Sigmoid colon (tissue), 7 donors: Measurements from ENCODE around the gene LSMEM2. TPM values are rescaled to one million over a fixed set of nuclear protein-coding genes. Genes with fewer than 3 reads are reported as not detected.
"Not testable (repeated sequence)": the region's sequence is repeated elsewhere in the genome, so short reads cannot be mapped to it uniquely, and the experiment has no call there.

Source experiments
- DNase-seq: peaks from one replicate; pipeline ENCODE4 v3.0.0-alpha.2; 2019
- H3K27ac ChIP-seq, 4 donors: fragments of 200-600 bp; sonication (generic); one replicate each; pipeline ENCODE4 v1.5.1; 2016 to 2019; ENCODE audit warnings: mild to moderate bottlenecking in 1 of 4
- H3K27me3 ChIP-seq, 3 donors: fragments of 200-600 bp; sonication (generic); one replicate each; pipeline ENCODE4 v1.5.1; 2019; ENCODE audit warnings: mild to moderate bottlenecking in 1 of 3
- H3K36me3 ChIP-seq, 4 donors: fragments of 200-600 bp; sonication (generic); one replicate each; pipeline ENCODE4 v1.5.1; 2016 to 2019
- H3K4me1 ChIP-seq, 4 donors: fragments of 200-600 bp; sonication (generic); one replicate each; pipeline ENCODE4 v1.5.1; 2017 to 2019
- H3K4me3 ChIP-seq, 4 donors: fragments of 200-600 bp; sonication (generic); one replicate each; pipeline ENCODE4 v1.5.1; 2017 to 2019; ENCODE audit warnings: mild to moderate bottlenecking in 2 of 4, moderate library complexity in 1 of 4
- H3K9me3 ChIP-seq, 4 donors: fragments of 200-600 bp in 3 of 4; sonication (generic) in 3 of 4; one replicate each; pipeline versions ENCODE4 v1.5.1 to v1.6.1; 2013 to 2019
- CTCF ChIP-seq, 4 experiments: fragments of 450-650 bp in 3 of 4; fragments of 200-600 bp in 1 of 4; IDR thresholded peaks; one replicate each; pipeline ENCODE4 v1.5.1; 2016 to 2019; ENCODE audit warnings: antibody characterized with exemption in 4 of 4, mild to moderate bottlenecking in 3 of 4, moderate library complexity in 2 of 4
- EP300 ChIP-seq, 4 donors: sonication (generic); formaldehyde crosslinking; IDR thresholded peaks; one replicate each; pipeline ENCODE4 v1.6.1; 2017; ENCODE audit warnings: antibody characterized with exemption in 4 of 4
- POLR2A ChIP-seq, 2 donors: fragments of 450-650 bp; IDR thresholded peaks; one replicate each; pipeline ENCODE4 v1.6.1; 2016; ENCODE audit warnings: antibody characterized with exemption in 2 of 2, mild to moderate bottlenecking in 2 of 2, moderate library complexity in 2 of 2
- POLR2AphosphoS5 ChIP-seq, 4 donors: sonication (generic); formaldehyde crosslinking; IDR thresholded peaks; one replicate each; pipeline ENCODE4 v1.6.1; 2017; ENCODE audit warnings: antibody characterized with exemption in 4 of 4
- WGBS, 2 donors: extraction: QIAGEN DNeasy Blood & Tissue Kit; methylation state at CpG; one replicate each; pipeline ENCODE4 v1.1.7; 2013; 5-methylcytosine and 5-hydroxymethylcytosine counted together
- intact Hi-C: fragments of 100-400 bp; cut with DNase I; formaldehyde crosslinking; loops from one replicate; pipeline ENCODE4 v1.15.1; 2023
- polyA plus RNA-seq, 3 donors: library from polyadenylated mRNA; stranded (reverse); fragments of 200-250 nt; gene quantifications; one replicate each; pipeline ENCODE4 v1.2.3, GENCODE V29; 2013
- total RNA-seq, 4 donors: library from RNA; depleted of rRNA; stranded (reverse); fragments of >200 nt; gene quantifications; one replicate each; pipeline ENCODE4 v1.1.0, GENCODE V29; 2016
- donor health status: healthy with polysubstance abuse.
- donor health status: Bipolar disorder and iron deficiency.
- donor health status: healthy.

Gene LSMEM2
- total and polyA plus RNA-seq, 7 donors, result 0.13 to 0.46 TPM; not detected in 5

- intact Hi-C loops, result no loop called here
- peaks cover 0 to 21% (median 0%) of the 10 kb centered on the region in 3 donors for H3K27me3 ChIP-seq
- no peak overlapping the region for H3K4me3 ChIP-seq
- 47 to 85% methylated on average over 79 of the region's 79 CpGs for WGBS, 2 donors
- DNase-seq, result no peak
- H3K4me1 ChIP-seq, result peaks cover 0 to 31% (median 20%) of the 10 kb centered on the region in 4 donors
- peaks cover 0 to 11% (median 0%) of the 10 kb centered on the region in 4 donors for H3K36me3 ChIP-seq
- H3K27ac ChIP-seq, result no peak overlapping the region
- TF ChIP-seq EP300 (IDR thresholded peaks at IDR 0.05), result no peak
- no peak for TF ChIP-seq CTCF (IDR thresholded peaks at IDR 0.05)
- no peak for TF ChIP-seq POLR2AphosphoS5 (IDR thresholded peaks at IDR 0.05)
- TF ChIP-seq POLR2A (IDR thresholded peaks at IDR 0.05), result no peak
- H3K9me3 ChIP-seq, result no peaks in the 10 kb centered on the region
These were observed 2.7 kb upstream of the LSMEM2 start for GRCh38 chr3:50275996-50276761.

GRCh38 chr3:50276762-50277101 lies 2.2 kb upstream of the LSMEM2 start:
- H3K9me3 ChIP-seq, result no peaks in the 10 kb centered on the region
- DNase-seq, result no peak
- intact Hi-C loops, result no loop called here
- peaks cover 0 to 31% (median 20%) of the 10 kb centered on the region in 4 donors for H3K4me1 ChIP-seq
- TF ChIP-seq EP300 (IDR thresholded peaks at IDR 0.05) (no peak), POLR2A (IDR thresholded peaks at IDR 0.05) (no peak)
- H3K27ac ChIP-seq, result no peak overlapping the region
- 80 to 90% methylated on average over 17 of the region's 17 CpGs for WGBS, 2 donors
- H3K36me3 ChIP-seq, result peaks cover 0 to 11% (median 0%) of the 10 kb centered on the region in 4 donors
- H3K27me3 ChIP-seq, result peaks cover 0 to 21% (median 0%) of the 10 kb centered on the region in 3 donors
- no peak overlapping the region for H3K4me3 ChIP-seq

GRCh38 chr3:50278123-50278879 lies 586 bp upstream of the LSMEM2 start:
- Histone ChIP-seq H3K9me3 (no peaks in the 10 kb centered on the region), H3K36me3 (peaks cover 0 to 11% (median 0%) of the 10 kb centered on the region in 4 donors), H3K4me3 (no peak overlapping the region), H3K27me3 (peaks cover 0 to 21% (median 0%) of the 10 kb centered on the region in 3 donors), H3K27ac (peak overlapping the region in 2 of 4 donors; percentile 22 to 27), H3K4me1 (peaks cover 0 to 22% (median 13%) of the 10 kb centered on the region in 4 donors)
- no peak for DNase-seq
- intact Hi-C loops, result no loop called here
- TF ChIP-seq POLR2AphosphoS5 (IDR thresholded peaks at IDR 0.05), result no peak
- TF ChIP-seq POLR2A (IDR thresholded peaks at IDR 0.05), result no peak
- no peak for TF ChIP-seq EP300 (IDR thresholded peaks at IDR 0.05)
- no peak for TF ChIP-seq CTCF (IDR thresholded peaks at IDR 0.05)
- 76 to 81% methylated on average over 4 of the region's 4 CpGs for WGBS, 2 donors

GRCh38 chr3:50279255-50280016 lies 549 bp downstream of the LSMEM2 start:
- 90 to 91% methylated on average over 8 of the region's 8 CpGs for WGBS, 2 donors
- no peak for TF ChIP-seq POLR2AphosphoS5 (IDR thresholded peaks at IDR 0.05)
- no peak for TF ChIP-seq EP300 (IDR thresholded peaks at IDR 0.05)
- no peak for TF ChIP-seq POLR2A (IDR thresholded peaks at IDR 0.05)
- TF ChIP-seq CTCF (IDR thresholded peaks at IDR 0.05), result no peak
- intact Hi-C loops, result no loop called here
- Histone ChIP-seq H3K36me3 (peaks cover 0 to 11% (median 0%) of the 10 kb centered on the region in 4 donors), H3K4me3 (no peak overlapping the region), H3K27me3 (peaks cover 0 to 14% (median 0%) of the 10 kb centered on the region in 3 donors), H3K9me3 (no peaks in the 10 kb centered on the region), H3K4me1 (peaks cover 0 to 12% (median 5%) of the 10 kb centered on the region in 4 donors), H3K27ac (peak overlapping the region in 2 of 4 donors; percentile 22 to 27)
- DNase-seq, result no peak

- intact Hi-C loops, H3K27ac ChIP-seq, H3K27me3 ChIP-seq, DNase-seq, H3K9me3 ChIP-seq, H3K4me3 ChIP-seq, H3K4me1 ChIP-seq: not testable (repeated sequence)
- WGBS, 2 donors, result 75 to 91% methylated on average over 6 of the region's 6 CpGs
- H3K36me3 ChIP-seq, result peaks cover 11 to 29% (median 17%) of the 10 kb centered on the region in 4 donors
These were observed 5.2 kb downstream of the LSMEM2 start for GRCh38 chr3:50284121-50284520.
